ENCODE data around the gene LIPC. TPM values are rescaled to one million over a fixed set of nuclear protein-coding genes. Genes with fewer than 3 reads are reported as not detected.

Gene LIPC
- total RNA-seq, 4 donors from 2014 or later: 0.81 to 4.6 (median 1.8) TPM

DNA sequence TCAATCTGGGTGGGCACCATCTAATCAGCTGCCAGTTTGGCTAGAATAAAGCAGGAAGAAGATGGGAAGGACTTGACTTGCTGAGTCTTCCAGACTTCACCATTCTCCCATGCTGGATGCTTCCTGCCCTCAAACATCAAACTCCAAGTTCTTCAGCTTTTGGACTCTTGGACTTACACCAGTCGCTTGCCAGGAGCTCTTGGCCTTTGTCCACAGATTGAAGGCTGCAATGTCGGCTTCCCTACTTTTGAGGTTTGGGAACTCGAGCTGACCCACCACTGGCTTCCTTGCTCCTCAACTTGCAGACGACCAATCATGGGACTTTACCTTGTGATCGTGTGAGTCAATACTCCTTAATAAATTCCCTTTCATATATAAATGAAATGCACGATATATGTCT is 8.6 kb upstream of the LIPC start:
- intact Hi-C loops (cut with DNase I): no loop called here
- no peaks in the 10 kb centered on the region for H3K36me3 ChIP-seq
- no peaks in the 10 kb centered on the region for H3K27me3 ChIP-seq
- no peak overlapping the region for H3K27ac ChIP-seq
- no peak for DNase-seq
- no peak for TF ChIP-seq POLR2A (IDR thresholded peaks at IDR 0.05)
- TF ChIP-seq, protein P1, sequence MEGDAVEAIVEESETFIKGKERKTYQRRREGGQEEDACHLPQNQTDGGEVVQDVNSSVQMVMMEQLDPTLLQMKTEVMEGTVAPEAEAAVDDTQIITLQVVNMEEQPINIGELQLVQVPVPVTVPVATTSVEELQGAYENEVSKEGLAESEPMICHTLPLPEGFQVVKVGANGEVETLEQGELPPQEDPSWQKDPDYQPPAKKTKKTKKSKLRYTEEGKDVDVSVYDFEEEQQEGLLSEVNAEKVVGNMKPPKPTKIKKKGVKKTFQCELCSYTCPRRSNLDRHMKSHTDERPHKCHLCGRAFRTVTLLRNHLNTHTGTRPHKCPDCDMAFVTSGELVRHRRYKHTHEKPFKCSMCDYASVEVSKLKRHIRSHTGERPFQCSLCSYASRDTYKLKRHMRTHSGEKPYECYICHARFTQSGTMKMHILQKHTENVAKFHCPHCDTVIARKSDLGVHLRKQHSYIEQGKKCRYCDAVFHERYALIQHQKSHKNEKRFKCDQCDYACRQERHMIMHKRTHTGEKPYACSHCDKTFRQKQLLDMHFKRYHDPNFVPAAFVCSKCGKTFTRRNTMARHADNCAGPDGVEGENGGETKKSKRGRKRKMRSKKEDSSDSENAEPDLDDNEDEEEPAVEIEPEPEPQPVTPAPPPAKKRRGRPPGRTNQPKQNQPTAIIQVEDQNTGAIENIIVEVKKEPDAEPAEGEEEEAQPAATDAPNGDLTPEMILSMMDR (IDR thresholded peaks at IDR 0.05): no peak
- 91% methylated on average over 6 of the region's 6 CpGs for WGBS, 2 donors
- no peak overlapping the region for H3K4me3 ChIP-seq (replicated peaks in 1 of 3)
- no peaks in the 10 kb centered on the region for H3K4me1 ChIP-seq
- no peaks in the 10 kb centered on the region for H3K9me3 ChIP-seq

DNA sequence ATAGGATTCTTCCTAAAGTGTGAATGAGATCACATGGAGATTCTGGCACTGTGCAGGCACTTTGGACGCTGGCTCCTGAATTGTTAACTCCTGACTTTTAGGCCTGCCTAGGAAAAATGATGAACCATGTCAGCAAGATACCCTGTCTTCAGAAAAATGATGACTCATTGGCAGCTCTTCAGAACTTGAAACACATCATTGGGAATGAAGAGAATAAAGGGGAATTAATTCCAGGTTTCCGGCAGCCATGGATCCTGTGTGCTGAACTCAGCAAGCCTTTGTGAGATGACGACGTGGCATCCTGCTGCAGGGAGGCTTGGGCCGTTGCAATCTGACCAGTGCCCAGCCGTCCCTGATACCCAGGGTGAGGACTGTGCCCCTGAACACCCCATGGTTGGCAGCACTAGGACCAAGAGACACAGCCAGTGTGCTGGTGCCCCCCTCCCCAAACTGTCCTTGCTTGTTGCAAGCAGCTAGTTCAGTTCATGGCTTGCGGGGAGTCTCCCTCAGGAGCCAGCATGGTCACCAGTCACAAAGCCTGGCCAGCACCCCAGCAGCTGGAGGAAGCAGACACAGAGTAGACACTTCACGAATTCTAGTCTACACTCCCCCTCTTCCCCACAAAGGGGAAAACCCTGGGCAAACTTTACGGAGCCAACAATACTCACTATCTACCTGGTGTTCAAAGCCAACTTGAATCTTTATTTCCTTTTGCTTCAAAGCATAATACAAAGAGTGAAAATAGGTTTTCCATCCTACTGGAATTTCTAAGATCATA is 7.8 kb upstream of the LIPC start:
- intact Hi-C loops (cut with DNase I): no loop called here
- Histone ChIP-seq H3K27me3 (no peaks in the 10 kb centered on the region), H3K36me3 (no peaks in the 10 kb centered on the region), H3K4me3 (replicated peaks in 1 of 3) (no peak overlapping the region), H3K9me3 (no peaks in the 10 kb centered on the region), H3K4me1 (no peaks in the 10 kb centered on the region), H3K27ac (no peak overlapping the region)
- no peak for TF ChIP-seq POLR2A (IDR thresholded peaks at IDR 0.05)
- TF ChIP-seq, protein P1 (IDR thresholded peaks at IDR 0.05): no peak
- no peak for DNase-seq
- 83% methylated on average over 8 to 9 of the region's 9 CpGs for WGBS, 2 donors

DNA sequence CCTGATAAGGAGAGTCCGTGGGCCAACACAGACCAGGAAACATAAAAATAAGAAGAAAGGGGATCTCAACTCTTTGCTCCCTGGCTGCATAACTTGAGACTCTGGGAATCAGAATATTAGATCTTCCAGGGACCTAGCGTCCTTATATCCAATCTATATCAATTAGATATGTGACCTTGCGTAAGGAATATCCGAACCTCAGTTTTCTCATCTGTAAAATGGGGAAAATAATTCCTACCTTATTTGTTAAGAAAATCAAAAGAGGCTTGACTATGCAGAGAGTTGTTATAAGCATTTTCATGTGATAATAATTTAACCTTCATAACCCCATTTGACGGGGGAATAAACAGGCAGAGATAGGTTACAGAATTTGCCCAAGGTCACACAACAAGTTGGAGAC is 7.1 kb upstream of the LIPC start:
- Histone ChIP-seq H3K9me3 (no peaks in the 10 kb centered on the region), H3K27ac (no peak overlapping the region), H3K4me1 (no peaks in the 10 kb centered on the region), H3K27me3 (no peaks in the 10 kb centered on the region), H3K4me3 (replicated peaks in 1 of 3) (no peak overlapping the region), H3K36me3 (no peaks in the 10 kb centered on the region)
- no peak for DNase-seq
- intact Hi-C loops (cut with DNase I): no loop called here
- TF ChIP-seq, protein P1 (IDR thresholded peaks at IDR 0.05): no peak
- no peak for TF ChIP-seq POLR2A (IDR thresholded peaks at IDR 0.05)
- 83 to 90% methylated on average over 5 of the region's 5 CpGs for WGBS, 2 donors

DNA sequence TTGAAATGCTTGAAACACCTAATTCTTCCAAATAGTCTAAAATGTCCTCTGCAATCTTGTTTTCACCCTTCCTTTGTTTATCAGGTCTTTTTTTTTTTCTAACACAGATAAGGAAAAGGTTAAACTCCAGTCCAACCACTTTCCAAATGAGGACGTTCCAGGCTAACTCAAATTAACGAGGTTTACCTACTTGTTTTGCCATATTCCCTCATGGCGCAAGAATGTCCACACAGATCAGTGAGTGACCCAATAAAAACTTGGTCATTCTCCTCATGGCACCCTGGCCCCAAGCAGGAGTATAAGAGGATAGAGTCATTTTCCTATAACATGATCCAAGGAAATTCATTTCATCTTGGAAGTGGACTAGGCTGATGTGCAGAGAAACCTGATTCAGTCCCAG is 6.6 kb upstream of the LIPC start:
- intact Hi-C loops (cut with DNase I): no loop called here
- no peak for DNase-seq
- H3K4me3 ChIP-seq (replicated peaks in 1 of 3): no peak overlapping the region
- H3K4me1 ChIP-seq: no peaks in the 10 kb centered on the region
- no peak for TF ChIP-seq POLR2A (IDR thresholded peaks at IDR 0.05)
- TF ChIP-seq, protein P1 (IDR thresholded peaks at IDR 0.05): no peak
- WGBS, 2 donors: 72 to 78% methylated on average over 3 of the region's 3 CpGs
- no peaks in the 10 kb centered on the region for H3K36me3 ChIP-seq
- no peaks in the 10 kb centered on the region for H3K9me3 ChIP-seq
- H3K27me3 ChIP-seq: no peaks in the 10 kb centered on the region
- H3K27ac ChIP-seq: no peak overlapping the region

DNA sequence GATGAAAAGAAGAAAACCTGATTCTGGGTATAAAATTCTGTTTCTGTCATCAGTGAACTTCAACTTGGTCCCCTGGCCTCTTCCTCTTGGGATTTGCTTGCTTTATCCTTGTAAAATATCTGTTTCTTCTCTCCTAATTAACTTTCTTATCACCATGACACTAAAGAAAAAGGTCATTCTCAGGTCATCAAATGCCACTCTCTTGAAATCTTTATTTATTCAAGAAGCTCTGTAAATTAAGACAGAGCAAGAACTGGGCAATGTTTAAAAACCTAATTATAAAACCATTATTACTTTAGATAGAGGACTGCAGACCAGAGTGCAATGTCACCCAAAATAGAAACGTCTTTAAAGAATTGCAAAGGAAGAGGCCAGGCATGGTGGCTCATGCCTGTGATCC is 6.0 kb upstream of the LIPC start:
- no peak for DNase-seq
- Histone ChIP-seq H3K27ac (no peak overlapping the region), H3K9me3 (no peaks in the 10 kb centered on the region), H3K4me1 (no peaks in the 10 kb centered on the region), H3K27me3 (no peaks in the 10 kb centered on the region), H3K36me3 (no peaks in the 10 kb centered on the region), H3K4me3 (replicated peaks in 1 of 3) (no peak overlapping the region)
- WGBS, 2 donors: 71% methylated on average over 1 of the region's 1 CpG
- intact Hi-C loops (cut with DNase I): no loop called here
- no peak for TF ChIP-seq POLR2A (IDR thresholded peaks at IDR 0.05)

All from thyroid gland (tissue), 4 donors.